Activated T-cell treated with anti-CD3 and anti-CD28 coated beads, Interleukin-2, amount 50 U/mL, for 48 hours (primary cell): ENCODE results near the gene ZFYVE28.
A peak's percentile ranks its signal among the peaks of the same experiment; 100 is the strongest.

Experiments used
- DNase-seq, 2 experiments: peaks; one replicate each; pipeline ENCODE4 v3.0.0-alpha.2; 2020

ZFYVE28 gene

GRCh38 chr4:2268357-2269205 is 149.9 kb downstream of the ZFYVE28 start:
- no peak for DNase-seq

GRCh38 chr4:2267841-2268240 is 150.6 kb downstream of the ZFYVE28 start:
- no peak for DNase-seq

GRCh38 chr4:2267320-2267811 is 151.1 kb downstream of the ZFYVE28 start:
- DNase-seq = no peak

GRCh38 chr4:2266821-2267220 is 151.6 kb downstream of the ZFYVE28 start:
- DNase-seq = no peak

GRCh38 chr4:2266181-2266580 is 152.3 kb downstream of the ZFYVE28 start:
- DNase-seq = no peak

GRCh38 chr4:2265113-2266110 is 153.0 kb downstream of the ZFYVE28 start:
- no peak for DNase-seq

GRCh38 chr4:2264481-2265041 is 153.9 kb downstream of the ZFYVE28 start:
- DNase-seq = no peak

GRCh38 chr4:2263926-2264321 is 154.5 kb downstream of the ZFYVE28 start:
- DNase-seq = no peak

GRCh38 chr4:2262944-2263250 is 155.5 kb downstream of the ZFYVE28 start:
- no peak for DNase-seq

- peak; percentile 98 for DNase-seq
Observed at GRCh38 chr4:2262145-2262943, 156.1 kb downstream of the ZFYVE28 start.

- no peak for DNase-seq
Observed at GRCh38 chr4:2261853-2262144, 156.6 kb downstream of the ZFYVE28 start, which contains the start of gene MXD4. Gene MXD4 (minus strand): TSS chr4:2262109. CDS start chr4:2261980, 129 bp downstream.

- peak; percentile 64 to 76 for DNase-seq
Observed at GRCh38 chr4:2261110-2261852, 157.2 kb downstream of the ZFYVE28 start.

GRCh38 chr4:2260344-2261109 is 157.9 kb downstream of the ZFYVE28 start:
- no peak for DNase-seq

GRCh38 chr4:2259541-2260343 is 158.7 kb downstream of the ZFYVE28 start:
- no peak for DNase-seq

- no peak for DNase-seq
Observed at GRCh38 chr4:2259036-2259540, 159.4 kb downstream of the ZFYVE28 start.

GRCh38 chr4:2258091-2259035 is 160.1 kb downstream of the ZFYVE28 start:
- peak; percentile 10 to 15 for DNase-seq

GRCh38 chr4:2257361-2258081 is 160.9 kb downstream of the ZFYVE28 start:
- peak; percentile 15 to 16 for DNase-seq

GRCh38 chr4:2256781-2257191 is 161.7 kb downstream of the ZFYVE28 start:
- DNase-seq = peak; percentile 11 to 14
